NCI-H1092 treated with DMSO at 0.1 percent for 48 hours (cell line): ENCODE measurements around the gene MED15.

ENCODE experiments used
- DNase-seq: peaks from one replicate; lab custom pipeline; 2025; lab: John Stamatoyannopoulos, UW

Gene MED15

GRCh38 chr22:20626811-20627210 lies 119.4 kb downstream of the MED15 start:
- no peak for DNase-seq

- no peak for DNase-seq
Observed at GRCh38 chr22:20627432-20627831, 120.0 kb downstream of the MED15 start.

- DNase-seq: no peak
Observed at GRCh38 chr22:20628081-20628939, 120.9 kb downstream of the MED15 start.

GRCh38 chr22:20629401-20629800 lies 122.0 kb downstream of the MED15 start:
- peak; percentile 0 for DNase-seq

- no peak for DNase-seq
Observed at GRCh38 chr22:20630873-20631617, 123.6 kb downstream of the MED15 start.

GRCh38 chr22:20632082-20632481 lies 124.7 kb downstream of the MED15 start:
- DNase-seq: no peak

- DNase-seq: no peak
Observed at GRCh38 chr22:20632518-20632917, 125.1 kb downstream of the MED15 start.

- no peak for DNase-seq
Observed at GRCh38 chr22:20634560-20635226, 127.3 kb downstream of the MED15 start.

- DNase-seq: no peak
Observed at GRCh38 chr22:20635227-20635591, 127.8 kb downstream of the MED15 start.

- DNase-seq: no peak
Observed at GRCh38 chr22:20636075-20636812, 128.8 kb downstream of the MED15 start.

- DNase-seq: no peak
Observed at GRCh38 chr22:20636945-20637344, 129.5 kb downstream of the MED15 start.
